Stimulated activated naive B cell treated with anti-CD40 and anti-IgM and Interleukin-4, amounts not matched to agents 10 μg/mL and 1 μg/mL and 100 μg/mL, for 72 hours (primary cell): ENCODE results near the gene LHFPL2.

Experiments used
- ATAC-seq, 2 donors: fragments of 150-1000 bp; cut with Tn5 transposase; replicated peaks; 2 replicates each; pipeline ENCODE4 v1.10.0; 2021; ENCODE audit warnings: moderate library complexity in 1 of 2
- DNase-seq: peaks from one replicate; pipeline ENCODE4 v3.0.0; 2021
- H3K27ac Mint-ChIP-seq: one replicate; pipeline ENCODE4 v1.8.0; 2022; ENCODE audit warnings: mild to moderate bottlenecking, mixed read lengths
- H3K27me3 Mint-ChIP-seq, 2 donors: one replicate each; pipeline ENCODE4 v1.8.0; 2022; ENCODE audit warnings: mixed read lengths in 2 of 2
- H3K36me3 Mint-ChIP-seq, 2 donors: one replicate each; pipeline ENCODE4 v1.8.0; 2022; ENCODE audit warnings: mixed read lengths in 2 of 2, mild to moderate bottlenecking in 1 of 2
- H3K4me1 Mint-ChIP-seq, 2 donors: one replicate each; pipeline ENCODE4 v1.8.0; 2022; ENCODE audit warnings: mixed read lengths in 2 of 2, mild to moderate bottlenecking in 1 of 2
- H3K4me3 Mint-ChIP-seq, 2 donors: one replicate each; pipeline ENCODE4 v1.8.0; 2022; ENCODE audit warnings: mild to moderate bottlenecking in 2 of 2, mixed read lengths in 2 of 2, moderate library complexity in 1 of 2
- H3K9me3 Mint-ChIP-seq, 2 donors: one replicate each; pipeline ENCODE4 v1.8.0; 2022; ENCODE audit warnings: mixed read lengths in 2 of 2, mild to moderate bottlenecking in 1 of 2

LHFPL2 gene

DNA sequence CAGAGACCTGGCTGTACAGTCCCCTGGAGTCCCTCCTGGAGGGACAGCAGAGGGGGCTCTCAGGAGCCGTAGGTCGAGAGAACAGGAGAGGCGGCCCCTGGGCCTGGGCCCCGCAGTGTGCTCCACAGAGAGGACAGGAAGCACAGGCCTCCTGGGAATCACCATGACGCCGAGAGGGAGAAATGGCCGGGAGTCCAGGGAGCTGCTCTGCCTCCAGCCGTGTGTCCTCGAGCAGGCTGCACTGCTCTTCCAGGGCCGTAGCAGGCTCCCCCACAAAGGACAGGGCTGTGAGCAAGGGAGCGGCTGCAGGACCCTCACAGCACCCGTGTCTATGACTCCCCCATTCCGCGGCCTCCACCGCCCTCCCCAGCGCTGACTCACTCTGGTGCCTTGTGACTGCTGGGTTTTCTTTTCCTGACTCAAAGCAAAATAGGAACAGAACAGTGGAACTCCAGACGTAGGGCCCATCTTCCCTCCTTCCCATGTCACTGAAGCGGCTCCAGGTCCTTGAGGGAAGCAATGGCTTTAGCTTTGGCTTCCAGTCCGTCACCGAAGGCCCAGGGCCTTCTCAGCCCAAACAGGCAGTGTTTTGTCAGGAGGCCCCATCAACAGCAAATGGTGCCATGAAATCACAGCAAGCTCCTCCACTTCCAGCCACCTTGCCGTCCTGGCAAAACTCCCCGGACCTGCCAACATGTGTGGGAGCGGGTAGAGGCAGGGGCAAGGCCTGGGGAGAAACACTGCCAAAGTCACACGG, 114.2 kb downstream of the LHFPL2 start:
- Mint-ChIP-seq H3K9me3 (no peaks in the 10 kb centered on the region), H3K27ac (no peak overlapping the region), H3K36me3 (no peaks in the 10 kb centered on the region), H3K27me3 (no peaks in the 10 kb centered on the region), H3K4me1 (peaks cover 6 to 24% of the 10 kb centered on the region in 2 donors), H3K4me3 (no peak overlapping the region)
- ATAC-seq (no peak), DNase-seq (no peak)

DNA sequence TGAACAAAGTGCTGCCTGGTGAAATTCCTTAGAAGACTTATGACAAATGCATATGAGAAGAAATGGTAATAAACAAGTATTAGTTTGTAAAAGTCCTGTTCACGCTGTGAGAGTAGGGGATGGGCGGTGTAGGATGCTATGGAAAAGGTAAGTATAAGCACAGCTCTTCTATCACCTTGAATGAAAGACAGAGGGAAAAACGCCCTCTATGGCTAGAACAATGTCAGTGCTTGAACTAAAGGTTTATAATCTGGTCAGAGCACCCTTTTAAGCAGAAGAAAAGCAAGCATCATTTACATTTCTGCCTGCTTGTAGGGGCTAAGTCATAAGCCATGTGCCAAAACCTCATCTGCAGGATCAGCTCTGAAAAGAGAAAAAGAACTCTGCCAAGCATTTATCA, 115.2 kb downstream of the LHFPL2 start:
- no peak for DNase-seq
- no peak overlapping the region for H3K27ac Mint-ChIP-seq
- no peaks in the 10 kb centered on the region for H3K27me3 Mint-ChIP-seq
- H3K4me3 Mint-ChIP-seq, result no peak overlapping the region
- H3K36me3 Mint-ChIP-seq, result no peaks in the 10 kb centered on the region
- no peaks in the 10 kb centered on the region for H3K9me3 Mint-ChIP-seq
- H3K4me1 Mint-ChIP-seq, result peaks cover 1 to 15% of the 10 kb centered on the region in 2 donors
- peak; percentile 46 to 54 for ATAC-seq

GRCh38 chr5:78530342-78531096, 118.1 kb downstream of the LHFPL2 start:
- Mint-ChIP-seq H3K4me1 (peaks cover 6 to 11% of the 10 kb centered on the region in 2 donors), H3K27me3 (no peaks in the 10 kb centered on the region), H3K27ac (no peak overlapping the region), H3K4me3 (no peak overlapping the region), H3K9me3 (no peaks in the 10 kb centered on the region), H3K36me3 (peaks cover 0 to 3% of the 10 kb centered on the region in 2 donors)
- no peak for DNase-seq
- no peak for ATAC-seq

- no peak for ATAC-seq
- H3K36me3 Mint-ChIP-seq, result peaks cover under 1 to 11% of the 10 kb centered on the region in 2 donors
- no peaks in the 10 kb centered on the region for H3K27me3 Mint-ChIP-seq
- no peaks in the 10 kb centered on the region for H3K9me3 Mint-ChIP-seq
- H3K4me1 Mint-ChIP-seq, result peaks cover 6 to 7% of the 10 kb centered on the region in 2 donors
- H3K4me3 Mint-ChIP-seq, result no peak overlapping the region
- no peak for DNase-seq
- H3K27ac Mint-ChIP-seq, result no peak overlapping the region
Measured at GRCh38 chr5:78527925-78528324, 120.6 kb downstream of the LHFPL2 start.

- H3K36me3 Mint-ChIP-seq, result peaks cover 1 to 11% of the 10 kb centered on the region in 2 donors
- H3K27ac Mint-ChIP-seq, result no peak overlapping the region
- H3K9me3 Mint-ChIP-seq, result no peaks in the 10 kb centered on the region
- no peak overlapping the region for H3K4me3 Mint-ChIP-seq
- no peak for ATAC-seq
- no peaks in the 10 kb centered on the region for H3K27me3 Mint-ChIP-seq
- H3K4me1 Mint-ChIP-seq, result peaks cover 6 to 7% of the 10 kb centered on the region in 2 donors
- DNase-seq, result no peak
Measured at GRCh38 chr5:78527054-78527859, 121.3 kb downstream of the LHFPL2 start.

DNA sequence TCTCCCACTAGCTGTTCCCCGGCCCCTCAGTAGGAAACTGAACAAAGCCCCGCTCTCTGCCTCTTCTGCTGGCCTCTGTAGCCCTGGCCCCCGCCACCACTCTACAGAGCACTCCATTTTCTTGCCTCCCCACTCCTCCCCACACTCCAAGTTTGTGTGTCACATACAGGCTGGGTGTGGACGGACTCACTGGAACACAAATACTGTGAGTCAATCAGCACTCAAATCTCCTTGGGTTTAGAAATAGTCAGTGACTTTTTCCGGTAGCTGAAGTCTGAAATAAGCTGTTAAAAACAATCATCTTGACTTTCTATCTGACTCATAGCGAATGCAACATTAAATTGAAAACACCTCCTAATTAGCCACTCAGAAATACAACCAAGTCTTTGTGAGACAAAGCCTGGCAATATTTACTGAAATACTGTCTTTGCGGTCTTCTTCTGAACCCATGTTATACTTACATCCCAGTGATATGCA, 122.5 kb downstream of the LHFPL2 start:
- Mint-ChIP-seq H3K4me3 (no peak overlapping the region), H3K9me3 (no peaks in the 10 kb centered on the region), H3K27me3 (no peaks in the 10 kb centered on the region), H3K4me1 (peaks cover 6 to 7% of the 10 kb centered on the region in 2 donors), H3K27ac (no peak overlapping the region), H3K36me3 (peaks cover 1 to 11% of the 10 kb centered on the region in 2 donors)
- no peak for DNase-seq
- ATAC-seq, result no peak

DNA sequence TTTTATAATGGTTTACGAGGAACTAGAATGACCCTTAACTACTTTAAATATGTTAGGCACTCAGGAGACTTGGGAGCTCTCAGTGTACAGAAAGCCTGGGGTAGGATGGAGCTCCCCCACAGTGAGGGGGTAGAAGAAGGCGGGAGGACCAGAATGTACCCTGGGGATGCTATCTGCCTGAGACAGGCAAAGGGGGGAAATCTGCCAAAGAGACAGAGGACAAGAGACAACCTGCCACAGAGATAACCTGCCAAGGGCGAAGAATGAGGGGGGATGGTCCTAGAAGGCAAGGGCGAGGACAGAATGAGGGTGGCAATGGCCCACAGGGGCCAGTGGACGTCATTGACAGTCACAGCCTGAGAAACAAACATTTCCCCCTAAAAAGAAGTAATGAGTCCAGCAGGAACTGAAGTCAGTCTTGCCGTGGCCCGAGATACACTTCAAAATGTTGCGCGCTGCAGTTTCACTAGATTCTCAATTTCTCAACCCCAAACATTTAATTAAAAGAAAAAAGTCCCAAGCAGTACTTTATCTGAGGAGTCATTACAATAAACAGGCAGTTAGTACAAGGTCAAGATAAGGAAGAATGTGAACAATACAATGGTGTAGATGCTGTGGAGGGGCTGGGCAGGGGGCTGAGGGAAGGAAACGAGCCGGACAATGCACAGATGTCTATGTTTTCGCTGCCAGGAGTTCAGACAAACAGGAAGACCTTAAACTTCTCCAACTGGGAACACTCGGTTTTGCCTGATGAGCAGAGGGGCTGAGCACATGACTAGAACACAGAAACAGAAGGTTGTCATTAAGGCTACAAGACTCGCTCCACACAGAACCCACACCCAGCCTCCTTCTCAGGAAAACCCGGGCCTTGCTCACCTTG, 125.0 kb downstream of the LHFPL2 start:
- DNase-seq (no peak), ATAC-seq (no peak)
- peaks cover 1 to 11% of the 10 kb centered on the region in 2 donors for H3K36me3 Mint-ChIP-seq
- H3K27ac Mint-ChIP-seq, result no peak overlapping the region
- H3K27me3 Mint-ChIP-seq, result no peaks in the 10 kb centered on the region
- no peak overlapping the region for H3K4me3 Mint-ChIP-seq
- H3K9me3 Mint-ChIP-seq, result no peaks in the 10 kb centered on the region
- H3K4me1 Mint-ChIP-seq, result peaks cover 7 to 13% of the 10 kb centered on the region in 2 donors

DNA sequence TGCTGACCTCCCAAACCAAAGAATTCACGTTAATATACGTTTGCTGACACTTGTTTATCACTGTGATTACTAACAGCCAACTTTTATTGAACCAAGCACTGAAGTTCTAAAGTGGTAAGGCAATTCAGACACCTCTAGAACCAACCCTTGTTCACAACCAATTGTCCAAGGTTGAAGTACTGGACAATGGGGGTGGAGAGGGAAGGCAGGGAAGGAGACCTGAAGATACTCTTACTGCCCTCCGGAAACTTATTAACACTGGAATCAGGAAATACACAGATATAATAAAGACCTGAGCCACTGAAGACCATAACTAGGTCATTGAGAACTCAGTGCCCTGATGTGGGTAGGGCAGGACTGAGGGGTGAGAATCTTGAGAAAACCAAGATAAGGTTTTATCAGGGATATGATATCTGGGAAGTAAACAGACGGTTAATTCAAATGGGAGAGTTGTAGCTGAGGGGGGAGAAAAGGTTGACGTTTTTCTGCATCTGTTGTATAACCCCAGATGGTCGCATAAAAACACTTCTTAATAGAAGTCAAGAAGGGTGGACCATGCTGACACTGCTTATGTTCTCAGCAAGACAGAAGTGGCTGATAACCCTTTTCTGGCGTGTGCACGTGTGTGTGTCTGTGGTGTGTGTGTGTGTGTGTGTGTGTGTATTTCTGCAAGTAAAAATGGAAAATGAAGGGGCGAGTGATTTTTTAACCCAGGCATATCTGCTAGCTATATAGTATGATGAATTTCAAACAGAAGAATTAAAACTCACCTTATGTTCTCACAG, 125.9 kb downstream of the LHFPL2 start:
- Mint-ChIP-seq H3K36me3 (peaks cover 1 to 8% of the 10 kb centered on the region in 2 donors), H3K4me1 (peaks cover 7 to 13% of the 10 kb centered on the region in 2 donors), H3K9me3 (no peaks in the 10 kb centered on the region), H3K27me3 (no peaks in the 10 kb centered on the region), H3K27ac (no peak overlapping the region), H3K4me3 (no peak overlapping the region)
- DNase-seq (no peak), ATAC-seq (no peak)

DNA sequence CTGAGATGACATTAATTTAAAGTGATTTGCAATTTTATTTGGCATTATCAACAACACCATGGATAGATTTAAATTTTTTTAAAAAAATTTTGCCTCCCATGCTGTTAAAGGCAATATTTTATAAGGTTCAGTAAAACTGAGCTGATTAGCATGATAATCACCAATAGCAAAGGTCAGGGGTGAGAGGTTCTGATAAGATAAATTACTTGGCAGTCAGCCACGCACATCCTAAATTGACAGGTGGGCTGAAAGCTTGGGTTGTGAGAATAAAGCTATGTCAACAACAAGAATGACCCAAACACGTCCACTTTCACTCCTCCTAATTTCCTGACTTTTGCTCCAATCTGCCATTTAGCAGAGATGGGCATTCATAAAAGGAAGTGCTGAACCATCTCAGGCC, 127.1 kb downstream of the LHFPL2 start:
- Mint-ChIP-seq H3K4me1 (peaks cover 7 to 12% of the 10 kb centered on the region in 2 donors), H3K27me3 (peaks cover 0 to 6% of the 10 kb centered on the region in 2 donors), H3K4me3 (no peak overlapping the region), H3K27ac (no peak overlapping the region), H3K9me3 (peaks cover 0 to 3% of the 10 kb centered on the region in 2 donors), H3K36me3 (peaks cover 6 to 8% of the 10 kb centered on the region in 2 donors)
- DNase-seq (no peak), ATAC-seq (no peak)

GRCh38 chr5:78519198-78519941, 129.2 kb downstream of the LHFPL2 start:
- no peak overlapping the region for H3K4me3 Mint-ChIP-seq
- peak; percentile 92 to 93 for ATAC-seq
- DNase-seq, result no peak
- peaks cover 0 to 3% of the 10 kb centered on the region in 2 donors for H3K9me3 Mint-ChIP-seq
- H3K36me3 Mint-ChIP-seq, result peaks cover 15 to 25% of the 10 kb centered on the region in 2 donors
- H3K27ac Mint-ChIP-seq, result no peak overlapping the region
- H3K4me1 Mint-ChIP-seq, result peaks cover 1 to 6% of the 10 kb centered on the region in 2 donors
- H3K27me3 Mint-ChIP-seq, result peaks cover 0 to 6% of the 10 kb centered on the region in 2 donors

GRCh38 chr5:78518365-78519197, 130.0 kb downstream of the LHFPL2 start:
- peaks cover 19 to 30% of the 10 kb centered on the region in 2 donors for H3K36me3 Mint-ChIP-seq
- no peak overlapping the region for H3K4me3 Mint-ChIP-seq
- peaks cover 7 to 9% of the 10 kb centered on the region in 2 donors for H3K9me3 Mint-ChIP-seq
- H3K27me3 Mint-ChIP-seq, result peaks cover 0 to 6% of the 10 kb centered on the region in 2 donors
- no peak for ATAC-seq
- H3K27ac Mint-ChIP-seq, result no peak overlapping the region
- H3K4me1 Mint-ChIP-seq, result peaks cover 1 to 6% of the 10 kb centered on the region in 2 donors
- DNase-seq, result no peak
